Endothelial cell of umbilical vein (primary cell): Measurements from ENCODE around the gene HS3ST3A1. TPM values are rescaled to one million over a fixed set of nuclear protein-coding genes. Genes with fewer than 3 reads are reported as not detected.

Source experiments
- BruUV-seq: library from RNA; stranded (reverse); fragments of 400-500 nt; replicated peaks from 2 replicates; lab custom pipeline; 2021; lab: Mats Ljungman, UMichigan
- CTCF ChIA-PET: fragments of 300-600, 350-600 bp; sonication (Branson Sonifier 250); formaldehyde crosslinking; loops from one replicate; lab custom pipeline; 2021; ENCODE audit warnings: antibody characterized with exemption, inconsistent platforms; lab: Charles Lee
- POLR2A ChIA-PET: fragments of 300-600, 350-600 bp; sonication (Branson Sonifier 250); formaldehyde crosslinking; loops from one replicate; lab custom pipeline; 2021; ENCODE audit warnings: antibody characterized with exemption, inconsistent platforms; lab: Charles Lee
- DNase-seq: peaks from one replicate; pipeline ENCODE4 v3.0.0-alpha.2; 2011; ENCODE audit warnings: low read depth, low spot score
- FAIRE-seq: peaks from 2 replicates; lab custom pipeline; 2011; peaks lifted over from hg19 to GRCh38; lab: Jason Lieb, UNC
- H2AFZ ChIP-seq: 2 replicates; pipeline ENCODE4 v1.6.0; 2012; ENCODE audit warnings: low read depth, low read length, control low read depth, inconsistent platforms
- H3K27ac ChIP-seq: 2 replicates; pipeline ENCODE4 v1.5.1; 2011; ENCODE audit warnings: low read depth, mild to moderate bottlenecking, control low read depth, low read length, moderate library complexity; ENCODE audit not compliant: insufficient read depth
- H3K27me3 ChIP-seq, 2 experiments: 2 replicates each; pipeline versions ENCODE4 v1.6.0 to v1.6.1; 2011; ENCODE audit warnings: low read length in 2 of 2, mixed read lengths in 1 of 2; ENCODE audit not compliant: control insufficient read depth in 2 of 2, insufficient read depth in 2 of 2
- H3K36me3 ChIP-seq, 2 experiments: 2 replicates in 1 of 2; 3 replicates in 1 of 2; pipeline ENCODE4 v1.5.1; 2011; ENCODE audit warnings: low read length in 2 of 2, mild to moderate bottlenecking in 1 of 2, moderate library complexity in 1 of 2; ENCODE audit not compliant: control insufficient read depth in 2 of 2, insufficient read depth in 2 of 2; ENCODE audit errors: extremely low read depth in 1 of 2
- H3K4me1 ChIP-seq: 3 replicates; pipeline ENCODE4 v1.5.1; 2011; ENCODE audit warnings: mild to moderate bottlenecking, low read length; ENCODE audit not compliant: control insufficient read depth, insufficient read depth; ENCODE audit errors: extremely low read depth
- H3K4me2 ChIP-seq: 2 replicates; pipeline ENCODE4 v1.6.1; 2011; ENCODE audit warnings: low read length, control low read depth, mixed read lengths; ENCODE audit not compliant: insufficient read depth
- H3K4me3 ChIP-seq, 3 experiments: fragments of 200-600 bp in 1 of 3; sonication (generic), shearing (Covaris generic) in 1 of 3; replicated peaks in 1 of 3; 2 replicates each; pipeline ENCODE4 v1.5.1; 2011 to 2016; ENCODE audit warnings: control low read depth in 3 of 3, low read length in 3 of 3, mild to moderate bottlenecking in 2 of 3, inconsistent platforms in 1 of 3, low read depth in 1 of 3, moderate library complexity in 1 of 3; ENCODE audit not compliant: insufficient read depth in 1 of 3
- H3K79me2 ChIP-seq: 2 replicates; pipeline ENCODE4 v1.6.0; 2012; ENCODE audit warnings: low read length, inconsistent platforms; ENCODE audit not compliant: control insufficient read depth, insufficient read depth
- H3K9ac ChIP-seq: replicated peaks from 2 replicates; pipeline ENCODE3; 2011; ENCODE audit warnings: low read length, control low read depth; ENCODE audit not compliant: insufficient read depth; ENCODE audit errors: extremely low read depth
- H3K9me1 ChIP-seq: replicated peaks from 3 replicates; pipeline ENCODE4 v1.6.0; 2011; ENCODE audit warnings: mild to moderate bottlenecking, low read length; ENCODE audit not compliant: control insufficient read depth, insufficient read depth; ENCODE audit errors: extremely low read depth
- H3K9me3 ChIP-seq: replicated peaks from 2 replicates; pipeline ENCODE4 v1.5.1; 2012; ENCODE audit warnings: low read length, inconsistent platforms; ENCODE audit not compliant: control insufficient read depth, insufficient read depth
- H4K20me1 ChIP-seq: replicated peaks from 2 replicates; pipeline ENCODE3; 2011; ENCODE audit warnings: mild to moderate bottlenecking, low read length; ENCODE audit not compliant: control insufficient read depth, insufficient read depth; ENCODE audit errors: extremely low read depth
- CTCF ChIP-seq, 2 donors: IDR thresholded peaks; 1 replicate in 1 of 2; 2 replicates in 1 of 2; pipeline ENCODE4 v1.5.1; 2011; ENCODE audit warnings: low read length in 2 of 2, mild to moderate bottlenecking in 2 of 2, moderate library complexity in 2 of 2, control low read depth in 1 of 2, inconsistent platforms in 1 of 2, low read depth in 1 of 2; ENCODE audit not compliant: insufficient read depth in 1 of 2; ENCODE audit errors: extremely low read depth in 1 of 2
- EZH2 ChIP-seq: IDR thresholded peaks from 2 replicates; pipeline ENCODE4 v1.6.1; 2012; ENCODE audit warnings: borderline replicate concordance, low read depth, mild to moderate bottlenecking, moderate library complexity, low read length, inconsistent platforms; ENCODE audit not compliant: severe bottlenecking
- FOS ChIP-seq: IDR thresholded peaks from 2 replicates; pipeline ENCODE4 v1.6.1; 2011; ENCODE audit warnings: mild to moderate bottlenecking, low read length, moderate library complexity, borderline replicate concordance; ENCODE audit not compliant: insufficient read depth
- GATA2 ChIP-seq: IDR thresholded peaks from 2 replicates; pipeline ENCODE4 v1.7.0; 2011; ENCODE audit warnings: low read depth, mild to moderate bottlenecking, moderate library complexity, mixed read lengths, low read length; ENCODE audit not compliant: insufficient read length, insufficient read depth
- JUN ChIP-seq: IDR thresholded peaks from 2 replicates; pipeline ENCODE4 v1.6.1; 2011; ENCODE audit warnings: borderline replicate concordance, low read depth; ENCODE audit not compliant: insufficient read length, insufficient read depth
- MAX ChIP-seq: IDR thresholded peaks from 2 replicates; pipeline ENCODE4 v1.6.1; 2011; ENCODE audit not compliant: insufficient read depth, insufficient read length
- MYC ChIP-seq: IDR thresholded peaks from one replicate; pipeline ENCODE4 v1.6.1; 2011; ENCODE audit warnings: mild to moderate bottlenecking, low read depth, low read length
- POLR2A ChIP-seq: IDR thresholded peaks from 2 replicates; pipeline ENCODE4 v1.6.1; 2012; ENCODE audit warnings: low read depth, mild to moderate bottlenecking, control low read depth, low read length
- POLR2AphosphoS5 ChIP-seq: IDR thresholded peaks from 2 replicates; pipeline ENCODE4 v1.6.1; 2012; ENCODE audit warnings: low read depth, mild to moderate bottlenecking, control low read depth, low read length, moderate library complexity; ENCODE audit not compliant: insufficient read depth
- dilution Hi-C: fragments of 300-500 bp; cut with MboI; formaldehyde crosslinking; loops from one replicate; pipeline ENCODE4 v1.15.0; 2019; ENCODE audit warnings: low sequenced_read_pairs; ENCODE audit not compliant: extremely low pct_ligation_motif_present
- intact Hi-C: fragments of 100-400 bp; cut with micrococcal nuclease; formaldehyde crosslinking; loops from one replicate; pipeline ENCODE4 v1.10.0; 2022
- polyA plus RNA-seq, 4 experiments: library from polyadenylated mRNA; depleted of rRNA in 3 of 4; stranded (reverse) in 3 of 4; unstranded in 1 of 4; fragments of >200 nt; gene quantifications; 2 replicates each; pipeline versions ENCODE4 v1.2.1 to v1.2.3, GENCODE V29; 2011 to 2012; ENCODE audit warnings: missing spikeins in 1 of 4
- total RNA-seq: library from RNA; stranded (reverse); gene quantifications from 2 replicates; pipeline ENCODE4 v1.2.3, GENCODE V29; 2021

Gene HS3ST3A1
- total and polyA plus RNA-seq, 2 donors (not counting 3 experiments of a cell fraction or from before 2014, with no cell fraction given) = not detected

GRCh38 chr17:13492737-13493122 lies 109.0 kb downstream of the HS3ST3A1 start:
- FAIRE-seq = no peak
- CTCF ChIA-PET = no interaction called here
- BruUV-seq = no TSS peak

More at GRCh38 chr17:13492737-13493122, 109.0 kb downstream of the HS3ST3A1 start:
- Histone ChIP-seq H3K9me3 (peaks cover 5% of the 10 kb centered on the region), H3K9ac (no peak overlapping the region), H4K20me1 (no peaks in the 10 kb centered on the region), H3K79me2 (no peaks in the 10 kb centered on the region), H3K27me3 (no peaks in the 10 kb centered on the region), H3K4me1 (no peaks in the 10 kb centered on the region), H3K4me3 (no peak overlapping the region), H3K36me3 (no peaks in the 10 kb centered on the region), H2AFZ (no peak overlapping the region), H3K27ac (no peak overlapping the region), H3K4me2 (no peak overlapping the region), H3K9me1 (no peaks in the 10 kb centered on the region)
- intact Hi-C loops = no loop called here
- DNase-seq = no peak
- POLR2A ChIA-PET = no interaction called here
- TF ChIP-seq POLR2A (no peak), EZH2 (no peak), POLR2AphosphoS5 (no peak), MYC (no peak), CTCF (IDR thresholded peaks at IDR 0.05; ENCODE audit: extremely low read depth in 1 of 2, insufficient read depth in 1 of 2, low read depth in 1 of 2, low read length in 2 of 2) (no peak), JUN (no peak), FOS (no peak), MAX (no peak), GATA2 (no peak)
- dilution Hi-C loops = no loop called here
